Neuronal stem cell (in vitro differentiated cells): ENCODE data around the gene DHRS11.

Experiments
- DNase-seq: peaks from one replicate; pipeline ENCODE4 v3.0.0-alpha.2; 2013; ENCODE audit warnings: low spot score
- H2AFZ ChIP-seq: one replicate; pipeline ENCODE4 v1.6.1; 2013; ENCODE audit warnings: mild to moderate bottlenecking, low read length, inconsistent platforms
- H2AK5ac ChIP-seq: 2 replicates; pipeline ENCODE4 v1.6.1; 2013; ENCODE audit warnings: low read depth, mild to moderate bottlenecking, inconsistent platforms, low read length, moderate library complexity, mixed read lengths
- H2BK120ac ChIP-seq: 2 replicates; pipeline ENCODE4 v1.6.1; 2013; ENCODE audit warnings: low read depth, mild to moderate bottlenecking, inconsistent platforms, low read length, moderate library complexity, mixed read lengths
- H2BK12ac ChIP-seq: one replicate; pipeline ENCODE4 v1.6.1; 2013; ENCODE audit warnings: low read length, inconsistent platforms
- H2BK15ac ChIP-seq: 2 replicates; pipeline ENCODE4 v1.6.1; 2013; ENCODE audit warnings: mild to moderate bottlenecking, low read length, inconsistent platforms, mixed read lengths
- H2BK5ac ChIP-seq: one replicate; pipeline ENCODE4 v1.6.1; 2013; ENCODE audit warnings: inconsistent platforms, mild to moderate bottlenecking, low read length, moderate library complexity
- H3K14ac ChIP-seq: one replicate; pipeline ENCODE4 v1.6.1; 2013; ENCODE audit warnings: low read length, inconsistent platforms
- H3K18ac ChIP-seq: 2 replicates; pipeline ENCODE4 v1.6.1; 2013; ENCODE audit warnings: low read length, inconsistent platforms
- H3K23ac ChIP-seq: 2 replicates; pipeline ENCODE4 v1.6.1; 2013; ENCODE audit warnings: low read depth, mild to moderate bottlenecking, mixed read lengths, low read length, inconsistent platforms; ENCODE audit not compliant: poor library complexity
- H3K27ac ChIP-seq: replicated peaks from 3 replicates; pipeline ENCODE4 v1.5.1; 2013; ENCODE audit warnings: low read length, inconsistent platforms
- H3K27me3 ChIP-seq, 3 experiments: 2 replicates each; pipeline ENCODE4 v1.6.1; 2013; ENCODE audit warnings: low read length in 3 of 3, mild to moderate bottlenecking in 2 of 3, inconsistent platforms in 1 of 3, low read depth in 1 of 3, mixed read lengths in 1 of 3, moderate library complexity in 1 of 3; ENCODE audit not compliant: control insufficient read depth in 3 of 3, insufficient read depth in 3 of 3
- H3K36me3 ChIP-seq, 2 donors: replicated peaks in 1 of 2; 2 replicates each; pipeline ENCODE4 v1.6.1; 2013; ENCODE audit warnings: low read length in 2 of 2; ENCODE audit not compliant: control insufficient read depth in 2 of 2, insufficient read depth in 2 of 2
- H3K4ac ChIP-seq: 2 replicates; pipeline ENCODE4 v1.6.1; 2013; ENCODE audit warnings: inconsistent platforms, mild to moderate bottlenecking, low read length, moderate library complexity
- H3K4me1 ChIP-seq, 2 donors: 1 replicate in 1 of 2; 2 replicates in 1 of 2; pipeline ENCODE4 v1.6.1; 2013; ENCODE audit warnings: low read length in 2 of 2, low read depth in 1 of 2; ENCODE audit not compliant: control insufficient read depth in 2 of 2, insufficient read depth in 1 of 2
- H3K4me2 ChIP-seq: one replicate; pipeline ENCODE4 v1.6.1; 2013; ENCODE audit warnings: mild to moderate bottlenecking, low read length, inconsistent platforms; ENCODE audit not compliant: insufficient read depth, poor library complexity, severe bottlenecking
- H3K4me3 ChIP-seq, 2 donors: 2 replicates each; pipeline ENCODE4 v1.5.1; 2013; ENCODE audit warnings: low read length in 2 of 2, mild to moderate bottlenecking in 2 of 2, inconsistent platforms in 1 of 2, moderate library complexity in 1 of 2
- H3K79me1 ChIP-seq: one replicate; pipeline ENCODE4 v1.6.1; 2013; ENCODE audit warnings: low read depth, mild to moderate bottlenecking, inconsistent platforms, low read length, moderate library complexity
- H3K9ac ChIP-seq: one replicate; pipeline ENCODE4 v1.6.1; 2013; ENCODE audit warnings: mild to moderate bottlenecking, low read depth, low read length, inconsistent platforms; ENCODE audit not compliant: poor library complexity
- H3K9me3 ChIP-seq, 2 donors: replicated peaks in 1 of 2; 2 replicates each; pipeline versions ENCODE3 to v1.6.1; 2013; ENCODE audit warnings: low read length in 2 of 2, mild to moderate bottlenecking in 2 of 2, inconsistent platforms in 1 of 2, low read depth in 1 of 2, mixed read lengths in 1 of 2, moderate library complexity in 1 of 2; ENCODE audit not compliant: control insufficient read depth in 2 of 2, insufficient read depth in 1 of 2
- H4K8ac ChIP-seq: one replicate; pipeline ENCODE4 v1.6.1; 2013; ENCODE audit warnings: low read depth, mild to moderate bottlenecking, inconsistent platforms, low read length, moderate library complexity
- H4K91ac ChIP-seq: one replicate; pipeline ENCODE4 v1.6.1; 2013; ENCODE audit warnings: low read length, low read depth, mild to moderate bottlenecking, inconsistent platforms; ENCODE audit not compliant: poor library complexity
- WGBS, 2 donors: extraction: QIAGEN DNeasy Blood & Tissue Kit; methylation state at CpG; one replicate each; pipeline ENCODE4 v1.1.7; 2013; ENCODE audit warnings: missing lambda C conversion rate in 2 of 2, mixed read lengths in 1 of 2; ENCODE audit not compliant: insufficient read length in 2 of 2, insufficient replicate concordance in 1 of 2; ENCODE audit errors: extremely low coverage in 2 of 2; 5-methylcytosine and 5-hydroxymethylcytosine counted together

Gene DHRS11

DNA sequence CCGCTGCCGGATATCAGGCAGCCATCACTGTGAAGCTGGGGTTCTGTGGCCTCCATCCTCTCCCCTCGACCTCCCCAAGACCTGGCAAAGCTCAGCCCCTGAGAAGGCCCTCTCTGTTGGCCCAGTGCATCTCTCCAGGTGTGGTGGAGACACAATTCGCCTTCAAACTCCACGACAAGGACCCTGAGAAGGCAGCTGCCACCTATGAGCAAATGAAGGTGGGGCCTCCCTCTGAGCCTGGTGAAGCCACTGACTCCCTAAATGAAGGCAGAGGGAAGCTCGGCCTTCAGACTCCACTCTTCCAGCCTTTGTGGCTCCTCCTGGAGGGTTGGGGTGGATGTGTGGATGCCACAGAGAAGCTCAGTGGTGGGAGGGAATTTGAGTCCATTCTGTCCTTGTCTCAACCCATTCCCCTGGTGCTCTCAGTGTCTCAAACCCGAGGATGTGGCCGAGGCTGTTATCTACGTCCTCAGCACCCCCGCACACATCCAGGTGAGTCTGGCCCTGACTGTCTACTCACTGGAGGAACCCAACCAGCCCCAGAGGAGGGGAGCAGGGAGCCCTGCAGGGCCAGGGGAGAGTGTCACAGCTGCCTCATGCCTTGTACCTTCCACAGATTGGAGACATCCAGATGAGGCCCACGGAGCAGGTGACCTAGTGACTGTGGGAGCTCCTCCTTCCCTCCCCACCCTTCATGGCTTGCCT is 8.0 kb downstream of the DHRS11 start:
- no peak for DNase-seq
- Histone ChIP-seq H4K91ac (no peak overlapping the region), H3K36me3 (peaks cover 9 to 29% of the 10 kb centered on the region in 2 donors), H3K18ac (no peak overlapping the region), H2AFZ (no peak overlapping the region), H3K9ac (no peak overlapping the region), H3K4me1 (peaks cover 13 to 15% of the 10 kb centered on the region in 2 donors), H3K23ac (peak overlapping the region; percentile 53), H3K9me3 (no peaks in the 10 kb centered on the region), H3K4me3 (no peak overlapping the region), H3K79me1 (peaks cover 3% of the 10 kb centered on the region), H2BK120ac (no peak overlapping the region), H4K8ac (no peak overlapping the region), H3K27me3 (peaks cover 0 to 2% (median 0%) of the 10 kb centered on the region in 3 experiments), H3K4ac (no peak overlapping the region), H3K14ac (no peak overlapping the region), H2BK5ac (no peak overlapping the region), H3K4me2 (no peak overlapping the region), H2BK12ac (peak overlapping the region; percentile 35), H2BK15ac (no peak overlapping the region), H2AK5ac (no peak overlapping the region), H3K27ac (no peak overlapping the region)
- WGBS, 2 donors, result no CpG with 5 or more reads among the region's 11 CpGs

DNA sequence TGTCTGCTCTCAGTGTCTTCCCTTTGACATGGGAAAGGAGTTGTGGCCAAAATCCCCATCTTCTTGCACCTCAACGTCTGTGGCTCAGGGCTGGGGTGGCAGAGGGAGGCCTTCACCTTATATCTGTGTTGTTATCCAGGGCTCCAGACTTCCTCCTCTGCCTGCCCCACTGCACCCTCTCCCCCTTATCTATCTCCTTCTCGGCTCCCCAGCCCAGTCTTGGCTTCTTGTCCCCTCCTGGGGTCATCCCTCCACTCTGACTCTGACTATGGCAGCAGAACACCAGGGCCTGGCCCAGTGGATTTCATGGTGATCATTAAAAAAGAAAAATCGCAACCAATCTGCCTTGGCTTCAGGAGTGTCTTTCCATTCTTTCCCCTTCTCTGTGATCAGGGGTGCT is 8.8 kb downstream of the DHRS11 start:
- H2BK120ac ChIP-seq, result no peak overlapping the region
- no peak overlapping the region for H2BK5ac ChIP-seq
- H3K79me1 ChIP-seq, result peaks cover 2% of the 10 kb centered on the region
- H2BK15ac ChIP-seq, result no peak overlapping the region
- H3K14ac ChIP-seq, result no peak overlapping the region
- H3K18ac ChIP-seq, result no peak overlapping the region
- no peak overlapping the region for H3K27ac ChIP-seq
- peaks cover 0 to 2% (median 0%) of the 10 kb centered on the region in 3 experiments for H3K27me3 ChIP-seq
- H2AFZ ChIP-seq, result peak overlapping the region; percentile 94
- H3K9me3 ChIP-seq, result no peaks in the 10 kb centered on the region
- no CpG with 5 or more reads among the region's 3 CpGs for WGBS, 2 donors
- no peak overlapping the region for H3K4me2 ChIP-seq
- H2BK12ac ChIP-seq, result no peak overlapping the region
- H4K8ac ChIP-seq, result no peak overlapping the region
- no peak overlapping the region for H3K9ac ChIP-seq
- H3K23ac ChIP-seq, result no peak overlapping the region
- peaks cover 9 to 26% of the 10 kb centered on the region in 2 donors for H3K36me3 ChIP-seq
- H3K4me1 ChIP-seq, result peaks cover 13 to 15% of the 10 kb centered on the region in 2 donors
- H2AK5ac ChIP-seq, result no peak overlapping the region
- no peak for DNase-seq
- H3K4me3 ChIP-seq, result peak overlapping the region in 1 of 2 donors; percentile 67
- no peak overlapping the region for H3K4ac ChIP-seq
- H4K91ac ChIP-seq, result no peak overlapping the region

DNA sequence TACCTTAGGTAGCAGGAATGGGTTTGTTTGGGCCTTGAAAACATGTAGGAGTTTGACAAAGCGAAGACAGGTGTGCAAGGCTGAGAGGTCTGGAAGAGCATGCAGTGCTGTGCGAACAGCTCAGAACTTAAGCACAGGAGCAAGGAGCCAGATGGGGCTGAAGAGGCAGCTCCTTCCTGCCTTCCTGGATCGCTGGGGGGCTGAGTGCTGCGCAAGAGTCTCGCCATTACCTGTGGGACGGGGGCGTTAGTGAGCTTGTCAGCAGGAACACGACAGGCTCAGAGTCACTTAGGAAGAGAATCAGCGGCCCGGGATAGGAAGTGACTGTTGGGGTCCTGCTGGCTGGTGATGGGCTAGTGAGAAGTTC is 9.2 kb downstream of the DHRS11 start:
- peak overlapping the region; percentile 94 for H2AFZ ChIP-seq
- peaks cover 0 to 2% (median 0%) of the 10 kb centered on the region in 3 experiments for H3K27me3 ChIP-seq
- peak overlapping the region; percentile 95 for H3K23ac ChIP-seq
- no peak overlapping the region for H3K4ac ChIP-seq
- no peak for DNase-seq
- H3K4me2 ChIP-seq, result peak overlapping the region; percentile 85
- H3K27ac ChIP-seq, result peak overlapping the region; percentile 65
- WGBS, 2 donors, result no CpG with 5 or more reads among the region's 10 CpGs
- no peaks in the 10 kb centered on the region for H3K9me3 ChIP-seq
- H3K14ac ChIP-seq, result no peak overlapping the region
- H3K79me1 ChIP-seq, result peaks cover 2% of the 10 kb centered on the region
- H4K8ac ChIP-seq, result no peak overlapping the region
- no peak overlapping the region for H2AK5ac ChIP-seq
- peaks cover 13 to 15% of the 10 kb centered on the region in 2 donors for H3K4me1 ChIP-seq
- H2BK5ac ChIP-seq, result peak overlapping the region; percentile 45
- peaks cover 9 to 21% of the 10 kb centered on the region in 2 donors for H3K36me3 ChIP-seq
- peak overlapping the region; percentile 2 for H3K18ac ChIP-seq
- H3K9ac ChIP-seq, result peak overlapping the region; percentile 65
- no peak overlapping the region for H2BK15ac ChIP-seq
- no peak overlapping the region for H2BK12ac ChIP-seq
- no peak overlapping the region for H4K91ac ChIP-seq
- no peak overlapping the region for H2BK120ac ChIP-seq
- H3K4me3 ChIP-seq, result peak overlapping the region; percentile 67 to 69

DNA sequence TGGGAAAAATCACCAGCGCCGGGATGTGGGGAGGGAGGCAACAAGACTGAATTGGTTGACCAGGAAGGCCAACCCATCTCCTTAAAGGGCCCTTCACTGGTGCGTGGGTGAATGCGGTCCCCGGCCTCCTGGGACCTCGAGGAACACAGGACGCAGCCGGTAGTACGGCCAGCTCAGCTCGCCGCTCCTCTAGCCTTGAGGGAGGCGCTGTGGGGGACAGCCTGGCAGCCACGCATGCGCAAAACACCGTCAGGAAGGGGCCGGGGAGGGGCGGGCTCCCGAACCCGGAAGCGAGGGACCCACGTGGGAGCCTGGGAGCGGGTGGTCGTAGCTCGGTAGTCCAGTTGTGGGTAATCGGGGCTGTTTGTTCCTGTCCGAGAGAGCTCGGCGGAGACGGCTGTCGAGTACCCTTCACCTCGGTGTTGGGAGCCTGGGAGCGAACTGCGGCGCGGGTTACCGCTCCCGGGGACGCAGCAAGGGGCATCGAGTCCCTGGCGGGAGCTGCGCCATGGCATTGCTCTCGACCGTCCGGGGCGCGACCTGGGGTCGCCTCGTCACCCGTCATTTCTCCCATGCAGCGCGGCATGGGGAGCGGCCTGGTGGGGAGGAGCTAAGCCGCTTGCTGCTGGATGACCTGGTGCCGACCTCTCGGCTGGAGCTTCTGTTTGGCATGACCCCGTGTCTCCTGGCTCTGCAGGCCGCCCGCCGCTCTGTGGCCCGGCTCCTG is 9.8 kb downstream of the DHRS11 start, which contains the start of gene MRM1:
MRM1 (plus strand) TSS at position 281 of the 727 bp plus-strand sequence; CDS start at position 509, 228 bp downstream.
- peak within 1 kb of the TSS; percentile 85 for H3K9ac ChIP-seq
- H2AK5ac ChIP-seq, result no peak within 1 kb of the TSS
- H2BK12ac ChIP-seq, result no peak within 1 kb of the TSS
- H3K4me3 ChIP-seq, result peak within 1 kb of the TSS; percentile 67 to 87
- no peak within 1 kb of the TSS for H3K4ac ChIP-seq
- no peak within 1 kb of the TSS for H2BK120ac ChIP-seq
- H3K36me3 ChIP-seq, result peaks cover 9 to 19% of the 10 kb centered on the region in 2 donors
- H3K79me1 ChIP-seq, result peaks cover 2% of the 10 kb centered on the region
- H3K4me1 ChIP-seq, result peaks cover 13 to 15% of the 10 kb centered on the region in 2 donors
- H3K27ac ChIP-seq, result peak within 1 kb of the TSS; percentile 65
- peak within 1 kb of the TSS; percentile 95 for H3K23ac ChIP-seq
- no peak within 1 kb of the TSS for H4K8ac ChIP-seq
- no CpG with 5 or more reads among the region's 60 CpGs for WGBS, 2 donors
- peak within 1 kb of the TSS; percentile 21 for H3K14ac ChIP-seq
- H3K9me3 ChIP-seq, result no peaks in the 10 kb centered on the region
- peak within 1 kb of the TSS; percentile 94 for H2AFZ ChIP-seq
- H3K27me3 ChIP-seq, result peaks cover 0 to 2% (median 0%) of the 10 kb centered on the region in 3 experiments
- H4K91ac ChIP-seq, result no peak within 1 kb of the TSS
- peak; percentile 90 for DNase-seq
- H3K18ac ChIP-seq, result peak within 1 kb of the TSS; percentile 25
- peak within 1 kb of the TSS; percentile 45 for H2BK5ac ChIP-seq
- H2BK15ac ChIP-seq, result peak within 1 kb of the TSS; percentile 22
- peak within 1 kb of the TSS; percentile 85 for H3K4me2 ChIP-seq
